Testis (tissue), 2 donors: ENCODE results near the gene CBX2.

Source experiments
- CTCF ChIP-seq, 3 experiments: fragments of 450-650 bp in 2 of 3; fragments of 200-600 bp in 1 of 3; sonication (generic) in 1 of 3; IDR thresholded peaks; one replicate each; pipeline ENCODE4 v1.5.1; 2016 to 2019; ENCODE audit warnings: antibody characterized with exemption in 3 of 3, mild to moderate bottlenecking in 2 of 3, moderate library complexity in 1 of 3
- POLR2A ChIP-seq: fragments of 450-650 bp; IDR thresholded peaks from one replicate; pipeline ENCODE4 v1.6.1; 2017; ENCODE audit warnings: antibody characterized with exemption, mild to moderate bottlenecking, moderate library complexity

GRCh38 chr17:79797492-79798298 lies 19.7 kb downstream of the CBX2 start:
- TF ChIP-seq CTCF (IDR thresholded peaks at IDR 0.05), result no peak
- no peak for TF ChIP-seq POLR2A
